NCI-H345 treated with DMSO at 0.1 percent for 48 hours (cell line): ENCODE data around the gene NRSN2.

ENCODE experiments used
- DNase-seq: peaks from one replicate; lab custom pipeline; 2025; ENCODE audit not compliant: unreplicated experiment; lab: John Stamatoyannopoulos, UW

NRSN2 gene, protein sequence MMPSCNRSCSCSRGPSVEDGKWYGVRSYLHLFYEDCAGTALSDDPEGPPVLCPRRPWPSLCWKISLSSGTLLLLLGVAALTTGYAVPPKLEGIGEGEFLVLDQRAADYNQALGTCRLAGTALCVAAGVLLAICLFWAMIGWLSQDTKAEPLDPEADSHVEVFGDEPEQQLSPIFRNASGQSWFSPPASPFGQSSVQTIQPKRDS

DNA sequence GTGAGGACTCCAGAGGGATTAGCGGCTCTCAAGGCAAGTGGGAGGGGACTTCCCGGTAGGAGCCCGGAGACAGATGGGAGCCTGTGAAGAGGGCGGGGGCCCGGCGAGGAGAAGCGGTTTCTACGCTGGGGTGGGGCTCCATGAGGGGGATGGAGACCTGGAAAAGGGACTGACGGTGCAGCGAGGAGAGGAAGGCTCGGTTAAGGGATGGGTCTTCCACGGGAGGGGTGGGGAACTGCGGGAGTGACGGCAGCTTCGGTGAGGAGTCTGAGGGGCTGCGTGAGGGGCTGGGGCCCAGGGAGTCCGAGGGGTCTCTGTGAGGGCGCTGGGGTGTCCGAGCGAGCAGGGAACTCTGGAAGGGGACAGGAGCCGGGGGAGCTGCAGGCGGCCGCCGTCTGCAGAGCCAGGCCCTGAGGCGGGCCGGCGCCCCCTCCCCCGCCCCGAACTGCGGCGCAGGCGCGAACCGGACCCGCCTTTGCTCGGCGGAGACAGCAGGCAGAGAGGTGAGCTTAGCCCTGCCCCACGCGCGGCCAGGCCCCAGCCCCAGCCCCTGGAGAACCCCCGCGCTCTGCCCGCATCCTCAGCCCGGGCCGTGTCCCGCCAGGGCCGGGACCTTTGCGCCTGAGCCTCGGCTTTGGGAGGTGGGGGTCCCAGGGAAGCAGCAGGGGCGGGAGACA lies at the start of gene NRSN2:
Gene NRSN2, plus strand, starts transcription at position 472 of the 677 bp plus-strand sequence. CDS start 2,533 bp downstream, outside the sequence.
- DNase-seq = peak; percentile 26

DNA sequence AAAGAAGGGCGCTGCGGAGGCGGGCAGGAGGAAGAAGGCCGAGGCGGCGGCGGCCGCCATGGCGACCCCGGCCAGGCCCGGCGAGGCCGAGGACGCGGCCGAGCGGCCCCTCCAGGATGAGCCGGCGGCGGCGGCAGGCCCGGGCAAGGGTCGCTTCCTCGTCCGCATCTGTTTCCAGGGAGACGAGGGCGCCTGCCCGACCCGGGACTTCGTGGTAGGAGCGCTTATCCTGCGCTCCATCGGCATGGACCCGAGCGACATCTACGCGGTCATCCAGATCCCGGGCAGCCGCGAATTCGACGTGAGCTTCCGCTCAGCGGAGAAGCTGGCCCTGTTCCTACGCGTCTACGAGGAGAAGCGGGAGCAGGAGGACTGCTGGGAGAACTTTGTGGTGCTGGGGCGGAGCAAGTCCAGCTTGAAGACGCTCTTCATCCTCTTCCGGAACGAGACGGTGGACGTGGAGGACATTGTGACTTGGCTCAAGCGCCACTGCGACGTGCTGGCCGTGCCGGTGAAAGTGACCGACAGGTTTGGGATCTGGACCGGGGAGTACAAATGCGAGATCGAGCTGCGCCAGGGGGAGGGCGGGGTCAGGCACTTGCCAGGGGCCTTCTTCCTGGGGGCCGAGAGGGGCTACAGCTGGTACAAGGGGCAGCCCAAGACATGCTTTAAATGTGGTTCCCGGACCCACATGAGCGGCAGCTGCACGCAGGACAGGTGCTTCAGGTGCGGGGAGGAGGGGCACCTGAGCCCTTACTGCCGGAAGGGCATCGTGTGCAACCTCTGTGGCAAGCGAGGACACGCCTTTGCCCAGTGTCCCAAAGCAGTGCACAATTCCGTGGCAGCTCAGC lies 48.8 kb upstream of the NRSN2 start:
- peak; percentile 68 for DNase-seq

DNA sequence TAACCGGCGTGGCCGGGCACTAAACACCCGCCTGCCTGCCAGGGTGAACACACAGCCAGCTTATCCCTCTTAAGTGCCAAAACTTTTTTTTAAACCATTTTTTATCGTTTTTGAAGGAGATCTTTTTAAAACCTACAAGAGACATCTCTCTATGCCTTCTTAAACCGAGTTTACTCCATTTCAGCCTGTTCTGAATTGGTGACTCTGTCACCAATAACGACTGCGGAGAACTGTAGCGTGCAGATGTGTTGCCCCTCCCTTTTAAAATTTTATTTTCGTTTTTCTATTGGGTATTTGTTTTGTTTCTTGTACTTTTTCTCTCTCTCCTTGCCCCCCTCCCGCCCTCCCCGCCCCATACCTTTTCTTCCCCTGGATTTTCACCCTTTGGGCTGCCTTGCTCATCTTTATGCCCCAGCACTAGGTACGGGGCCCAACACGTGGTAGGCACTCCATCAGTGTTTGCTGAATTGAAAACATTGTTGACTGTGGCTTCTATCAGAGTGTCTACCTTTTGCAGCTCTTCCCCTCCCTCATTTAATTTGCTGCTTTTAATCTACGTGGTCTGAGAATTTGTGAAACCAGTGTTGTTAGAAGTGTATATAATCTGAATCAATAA lies 48.0 kb upstream of the NRSN2 start:
- no peak for DNase-seq

DNA sequence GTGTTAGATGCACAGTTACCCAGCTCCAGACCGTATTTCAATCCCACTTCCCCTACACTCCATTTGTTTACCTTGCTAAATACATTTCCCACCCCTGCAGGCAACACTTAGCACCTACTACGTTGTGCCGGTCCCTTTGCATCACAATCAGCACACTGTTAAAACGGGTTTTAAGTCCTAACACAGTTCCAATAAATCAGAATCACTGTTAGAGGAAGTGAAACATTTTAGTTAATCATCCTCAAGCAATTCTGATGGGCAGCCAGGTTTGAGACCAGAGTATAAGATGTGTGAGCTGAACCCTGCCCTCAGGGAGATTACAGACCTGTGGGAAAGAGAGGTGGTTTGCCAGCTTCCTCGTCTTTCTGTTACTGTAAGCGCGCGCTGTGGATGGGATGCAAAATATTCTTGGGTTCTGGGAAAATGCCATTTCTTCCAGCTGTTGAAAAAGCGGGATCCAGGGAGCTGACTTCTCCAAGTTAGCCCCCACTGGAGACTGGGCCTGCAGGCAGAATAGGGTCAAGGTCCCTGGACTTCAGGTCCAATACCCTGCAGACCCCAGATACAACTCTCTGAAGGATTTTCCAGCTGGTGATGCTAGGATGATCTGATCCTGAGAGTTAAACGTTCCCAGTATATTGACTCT lies 46.4 kb upstream of the NRSN2 start:
- no peak for DNase-seq

DNA sequence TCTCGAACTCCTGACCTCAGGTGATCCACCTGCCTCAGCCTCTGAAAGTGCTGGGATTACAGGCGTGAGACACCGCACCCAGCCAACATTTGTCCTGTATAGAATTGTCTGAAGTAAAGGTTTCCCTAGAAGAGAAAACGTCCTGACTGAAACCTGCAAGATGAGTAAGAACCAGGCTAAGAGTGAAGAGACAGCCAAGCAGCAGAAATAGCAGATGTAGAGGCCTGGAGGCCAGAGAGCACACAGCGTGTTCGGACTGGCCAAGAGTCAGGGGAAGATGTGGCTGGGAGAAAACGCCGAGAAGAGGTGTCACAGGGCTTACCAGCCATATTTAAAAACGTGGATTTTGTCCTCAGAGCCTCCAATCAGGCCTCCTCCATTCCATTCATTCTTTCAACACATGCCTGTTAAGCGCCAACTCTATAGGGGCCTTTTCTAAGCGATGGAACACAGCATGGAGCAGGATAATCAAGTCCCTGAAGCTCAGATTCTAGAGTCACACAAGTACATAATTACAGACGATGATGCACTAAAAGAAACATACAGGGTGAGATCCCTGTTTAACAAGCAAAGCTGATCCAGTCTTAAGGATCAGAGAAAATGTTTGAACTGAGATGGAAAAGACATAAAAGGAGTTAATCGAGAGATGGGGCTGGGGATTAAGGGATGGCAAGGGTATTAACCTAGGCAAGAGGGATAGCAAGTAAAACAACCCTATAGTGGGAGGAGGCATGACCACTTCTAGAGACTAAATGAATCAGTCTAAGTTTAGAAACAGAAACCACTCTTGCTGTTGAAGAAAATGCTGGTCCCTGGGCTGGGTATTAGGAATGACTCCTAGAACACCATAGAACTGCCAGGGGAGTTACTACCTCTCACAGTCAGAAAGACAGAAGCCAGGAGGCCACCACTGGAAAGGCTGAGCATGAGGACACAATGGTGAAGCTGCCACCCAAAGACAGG lies 44.7 kb upstream of the NRSN2 start:
- no peak for DNase-seq

DNA sequence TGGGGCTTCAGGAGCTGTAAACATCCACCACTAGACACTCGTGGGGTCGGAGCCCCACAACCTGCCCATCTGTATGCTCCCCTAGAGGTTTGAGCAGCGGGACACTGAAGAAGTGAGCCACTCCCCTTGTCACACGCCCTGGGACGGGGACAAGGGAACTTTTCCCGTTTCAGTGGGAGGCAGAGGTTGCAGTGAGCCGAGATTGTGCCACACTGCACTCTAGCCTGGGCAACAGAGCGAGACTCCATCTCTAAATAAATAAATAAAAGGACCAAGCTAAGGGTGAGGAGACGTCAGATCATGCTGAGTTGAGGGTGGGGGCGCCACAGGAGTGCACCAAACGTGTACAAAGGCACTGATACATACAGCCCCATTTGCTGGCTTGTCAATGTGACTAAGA lies 41.2 kb upstream of the NRSN2 start:
- no peak for DNase-seq

DNA sequence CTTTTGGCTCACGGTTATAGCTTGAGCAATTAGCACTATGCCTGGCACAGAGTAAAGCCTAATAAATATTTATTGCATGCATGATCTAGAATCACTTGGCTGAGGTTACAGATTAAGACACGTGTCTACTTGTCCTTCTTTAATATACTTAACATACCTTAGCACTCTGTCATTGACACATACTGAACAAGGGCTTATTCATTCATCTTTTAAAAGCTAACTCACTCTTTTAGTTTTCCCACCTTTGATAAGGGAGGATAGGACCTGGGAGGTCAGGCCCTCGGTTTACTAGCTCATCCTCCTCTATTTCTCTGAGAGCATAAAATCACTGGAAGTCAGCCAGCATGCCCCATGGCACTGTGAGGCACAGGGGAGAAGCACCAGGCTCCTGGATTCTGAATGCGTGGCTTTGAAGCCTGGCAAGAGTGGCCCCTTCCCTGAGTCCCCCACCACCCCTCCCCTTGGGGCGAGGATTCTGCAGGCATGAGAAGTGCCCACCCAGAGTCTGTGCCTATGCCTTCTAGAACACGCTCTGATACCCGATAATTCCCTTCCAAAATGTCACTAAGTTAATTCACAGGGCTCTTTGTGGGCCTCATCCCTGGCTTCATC lies 38.4 kb upstream of the NRSN2 start:
- no peak for DNase-seq

DNA sequence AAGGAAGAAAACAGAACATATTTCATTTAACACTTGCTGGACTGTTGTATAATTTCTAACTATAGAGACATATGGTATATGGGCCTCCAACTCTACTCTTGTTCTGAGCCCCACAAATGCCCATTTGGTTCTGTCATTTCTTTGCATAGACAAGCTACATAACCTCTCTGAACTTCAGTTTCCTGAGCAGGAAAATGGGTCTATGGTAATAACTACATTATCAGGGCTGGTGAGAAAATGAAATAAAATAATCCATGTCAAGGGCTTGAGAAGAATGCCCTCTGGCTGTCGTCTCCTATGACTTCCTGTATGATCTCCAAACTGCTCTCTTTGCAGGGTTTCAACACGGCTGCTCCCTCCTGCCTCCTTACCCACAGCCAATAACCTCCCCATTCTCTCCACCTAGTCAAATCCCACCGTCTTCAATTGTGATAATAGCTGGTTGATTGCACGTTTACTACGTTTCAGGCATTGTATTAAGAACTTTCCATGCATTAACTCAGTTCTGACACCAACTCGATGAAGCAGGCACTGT lies 37.5 kb upstream of the NRSN2 start:
- no peak for DNase-seq

DNA sequence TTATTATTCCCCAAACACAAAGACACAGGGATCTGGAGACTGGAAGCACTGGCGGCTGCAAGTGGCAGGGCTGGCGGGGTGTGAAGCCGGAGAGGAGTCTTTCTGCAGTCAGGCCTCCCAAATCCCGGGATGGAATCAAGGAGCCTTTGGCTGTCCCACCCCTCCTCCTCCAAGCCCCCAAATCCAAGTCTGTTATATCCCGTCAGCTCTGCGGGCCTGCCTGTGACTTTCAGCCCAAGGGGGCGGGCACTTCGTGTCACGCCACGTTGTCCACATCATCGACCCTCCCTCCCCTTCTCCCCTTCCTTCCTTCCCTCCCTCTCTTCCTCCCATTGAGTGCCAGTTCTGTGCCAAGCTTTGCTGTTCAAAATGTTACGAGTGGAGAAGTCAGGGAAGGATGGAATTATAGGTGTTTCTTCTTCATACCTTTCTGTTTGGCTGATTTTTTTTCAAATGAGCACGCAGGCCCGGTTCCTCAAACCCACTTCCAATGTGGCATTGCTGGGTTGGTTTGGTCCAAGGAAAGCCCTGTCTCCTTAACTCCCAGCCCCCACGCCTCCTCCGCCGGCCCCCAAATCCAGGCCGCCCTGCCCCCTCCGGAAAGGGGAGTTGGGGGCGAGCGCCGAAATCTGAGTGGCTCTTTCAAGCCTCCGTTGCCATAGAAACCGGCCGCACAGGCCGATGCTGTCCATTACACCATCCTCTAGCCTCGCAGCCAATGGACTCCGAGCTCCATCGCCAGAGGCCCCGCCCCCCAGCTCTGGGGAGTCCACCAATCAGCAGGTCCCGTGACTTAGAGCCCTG lies 36.9 kb upstream of the NRSN2 start:
- DNase-seq = peak; percentile 37

DNA sequence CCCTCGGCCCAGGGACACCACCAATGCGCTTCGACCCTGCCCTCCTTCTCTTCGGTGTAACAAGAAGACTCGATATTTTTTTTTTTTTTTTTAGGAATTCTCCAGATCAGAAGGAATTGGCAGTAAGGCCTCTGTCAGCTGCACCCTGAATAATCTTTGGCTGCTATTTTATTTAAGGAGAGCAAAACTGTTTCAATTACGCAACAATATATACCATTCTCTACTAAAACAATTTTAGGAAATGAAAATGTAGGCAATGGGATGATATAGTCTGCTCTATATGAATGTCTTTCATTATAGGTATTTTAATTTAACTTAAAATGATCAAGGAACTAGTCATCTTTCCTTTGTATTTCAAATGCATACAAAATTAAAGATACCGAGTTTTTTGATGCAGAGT lies 36.3 kb upstream of the NRSN2 start:
- no peak for DNase-seq

DNA sequence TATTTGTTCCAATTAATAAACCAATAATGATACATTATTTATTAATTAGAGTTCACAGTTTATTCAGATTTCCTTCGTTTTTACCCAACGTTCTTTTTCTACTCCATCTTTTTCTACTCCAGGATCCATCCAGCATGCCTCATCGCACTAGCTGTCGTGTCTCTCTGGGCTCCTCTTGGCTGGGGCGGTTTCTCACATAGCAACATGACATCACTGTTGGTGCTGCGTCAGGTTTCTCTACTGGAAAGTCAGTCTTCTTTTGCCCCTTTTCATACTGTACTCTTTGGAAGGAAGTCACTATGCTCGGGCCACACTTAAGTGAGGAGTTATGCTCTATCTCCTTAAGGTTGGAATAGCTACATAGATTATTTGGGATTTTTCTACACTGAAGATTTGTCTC lies 35.3 kb upstream of the NRSN2 start:
- no peak for DNase-seq

DNA sequence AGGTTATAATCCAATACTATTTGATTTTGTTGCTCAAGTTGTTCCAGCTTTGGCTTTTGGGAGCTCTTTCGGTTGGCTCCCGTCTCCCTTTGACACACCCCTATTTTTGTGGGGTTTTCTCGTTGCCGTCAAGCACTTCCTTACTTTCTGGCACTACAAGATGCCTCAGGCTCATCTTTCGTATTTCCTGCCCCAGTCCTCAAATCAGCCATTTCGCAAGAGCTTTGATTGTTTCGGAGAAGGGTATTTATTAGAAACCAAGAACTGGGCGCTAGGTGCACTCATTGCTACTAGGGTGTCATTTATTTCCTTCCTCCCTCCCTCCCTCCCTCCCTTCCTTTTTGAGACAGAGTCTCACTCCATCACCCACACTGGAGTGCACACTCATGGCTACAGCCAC lies 34.8 kb upstream of the NRSN2 start:
- DNase-seq = no peak

DNA sequence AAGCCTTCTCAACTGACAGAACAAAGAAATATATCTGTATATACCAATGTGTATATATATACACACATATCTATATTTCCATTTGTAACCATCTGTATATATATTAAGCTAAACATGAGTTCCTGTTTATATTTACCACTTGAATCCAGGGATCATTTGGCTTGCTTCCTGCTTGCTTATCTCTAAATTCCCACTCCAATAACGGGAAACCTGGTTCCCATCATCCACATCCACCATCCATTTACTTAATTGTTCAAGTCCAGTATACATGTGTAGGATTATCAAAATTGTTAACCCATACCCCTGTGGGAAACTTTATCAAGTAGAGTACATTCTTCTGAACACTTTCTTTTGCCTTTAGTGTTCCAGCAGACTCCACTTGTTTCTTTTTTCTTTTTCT lies 34.0 kb upstream of the NRSN2 start:
- no peak for DNase-seq

DNA sequence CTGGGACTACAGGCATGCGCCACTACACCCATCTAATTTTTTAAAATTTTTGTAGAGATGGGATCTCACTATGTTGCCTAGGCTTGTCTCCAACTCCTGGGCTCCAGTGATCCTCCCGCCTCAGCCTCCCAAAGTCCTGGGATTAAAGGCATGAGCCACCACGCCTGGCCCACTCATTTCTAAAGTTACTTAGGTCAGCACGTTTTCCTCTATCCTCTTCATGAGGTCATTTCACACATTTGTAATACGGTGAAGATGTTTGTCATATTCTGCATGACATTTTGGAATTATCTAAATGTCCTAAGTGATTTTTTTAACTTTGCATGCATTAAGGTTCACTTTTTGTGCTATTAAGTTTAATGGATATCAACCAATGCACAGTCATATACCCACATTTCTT lies 33.5 kb upstream of the NRSN2 start:
- no peak for DNase-seq

DNA sequence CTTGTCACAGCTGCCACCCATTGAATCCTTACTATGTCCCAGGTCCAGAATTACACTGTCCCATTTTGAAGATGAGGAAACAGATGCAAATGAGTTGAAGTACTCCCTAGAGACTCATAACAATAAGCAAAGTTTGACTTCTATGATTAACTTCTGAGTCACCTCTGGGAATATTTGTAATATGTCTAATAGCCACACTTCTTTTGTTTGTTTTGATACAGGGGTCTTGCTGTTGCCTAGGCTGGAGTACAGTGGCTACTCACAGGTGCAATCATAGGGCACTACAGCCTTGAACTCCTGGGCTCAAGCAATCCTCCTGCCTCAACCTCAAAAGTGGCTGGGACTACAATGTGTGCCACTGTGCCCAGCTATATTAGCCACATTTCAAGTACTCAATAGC lies 33.0 kb upstream of the NRSN2 start:
- no peak for DNase-seq

DNA sequence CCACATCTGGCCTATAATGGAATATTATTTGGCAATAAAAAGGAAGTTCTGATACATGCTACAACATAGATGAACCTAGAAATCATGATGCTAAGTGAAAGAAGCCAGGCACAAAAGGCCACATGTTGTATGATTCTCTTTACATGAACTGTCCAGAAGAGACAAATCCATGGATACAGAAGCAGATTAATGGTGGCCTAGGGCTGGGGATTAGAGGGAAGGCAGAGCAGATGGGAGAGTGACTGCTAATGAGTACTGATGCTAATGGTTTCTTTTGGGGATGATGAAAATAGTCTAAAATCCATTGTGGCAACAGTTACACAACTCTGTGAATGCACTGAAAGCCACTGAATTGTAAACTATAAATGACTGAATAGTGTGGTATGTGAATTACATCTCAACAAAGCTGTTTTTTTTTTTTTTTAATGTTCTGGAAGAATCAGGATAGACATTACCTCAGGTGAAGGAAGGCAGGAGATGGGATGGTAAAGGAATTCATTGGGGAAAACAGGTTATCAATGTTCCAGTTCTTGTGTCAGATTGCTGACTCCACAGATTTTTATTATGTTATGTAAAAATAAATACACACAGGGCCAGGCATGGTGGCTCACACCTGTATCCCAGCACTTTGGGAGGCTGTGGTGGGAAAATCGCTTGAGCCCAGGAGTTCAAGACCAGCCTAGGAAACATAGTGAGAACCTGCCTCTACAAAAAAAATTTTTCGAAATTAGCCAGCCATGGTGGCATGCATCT lies 30.4 kb upstream of the NRSN2 start:
- no peak for DNase-seq

DNA sequence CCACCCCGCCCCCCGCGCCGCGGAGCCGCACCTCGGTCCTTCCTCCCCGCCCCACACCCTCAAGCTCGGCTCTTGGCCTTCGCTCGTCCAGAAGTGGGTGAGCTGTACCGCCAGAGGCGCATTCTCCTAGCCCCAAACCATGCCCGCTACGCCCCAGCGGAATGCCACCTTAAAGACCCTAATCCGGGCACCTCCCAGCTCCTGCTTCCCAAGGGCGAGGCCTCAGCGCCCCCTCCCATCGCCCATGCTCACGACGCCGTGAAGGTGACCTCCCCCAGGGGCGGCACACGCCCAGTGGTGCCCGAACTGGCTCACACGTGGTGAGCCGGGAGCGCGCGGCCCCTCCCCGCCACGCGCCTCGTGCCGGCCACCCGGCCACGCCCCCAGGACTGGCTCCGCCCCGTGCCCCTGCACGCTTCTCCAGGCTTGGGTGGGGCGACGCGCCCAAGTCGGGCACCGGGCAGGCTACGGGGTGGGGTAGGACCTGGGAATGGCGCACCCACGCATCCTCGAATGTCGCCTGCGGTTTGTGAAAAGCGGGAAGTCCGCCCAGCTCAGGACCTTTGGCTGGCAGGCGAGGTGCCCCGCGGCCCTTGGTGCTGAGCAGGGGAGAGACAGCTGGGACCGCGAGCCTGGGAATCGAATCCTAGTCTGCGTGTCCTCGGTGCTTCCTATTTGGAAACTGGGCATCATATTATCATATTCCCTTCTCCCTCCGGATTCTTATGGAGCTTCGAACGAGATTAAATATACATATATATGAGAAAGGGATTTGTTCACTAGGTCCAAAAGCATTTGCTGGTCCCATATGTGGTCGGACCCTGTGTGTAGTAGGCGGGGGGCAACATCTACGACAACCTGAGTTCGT lies 22.5 kb upstream of the NRSN2 start:
- DNase-seq = peak; percentile 91
